Neural cell (in vitro differentiated cells): ENCODE results near the gene DNAJC18.
"Not testable (repeated sequence)": the region's sequence is repeated elsewhere in the genome, so short reads cannot be mapped to it uniquely, and the experiment has no call there.

Source experiments
- CTCF ChIP-seq: fragments of 450-650 bp; IDR thresholded peaks from 2 replicates; pipeline ENCODE4 v1.5.1; 2014; ENCODE audit warnings: antibody characterized with exemption, mild to moderate bottlenecking, moderate library complexity; ENCODE audit not compliant: poor library complexity, severe bottlenecking
- EP300 ChIP-seq: fragments of 450-650 bp; conservative IDR thresholded peaks from 2 replicates; pipeline ENCODE4 v1.6.1; 2014; ENCODE audit warnings: antibody characterized with exemption, mild to moderate bottlenecking, moderate library complexity; ENCODE audit not compliant: poor library complexity, severe bottlenecking
- EZH2 ChIP-seq: fragments of 200-600, 300-800 bp; shearing (Covaris generic), sonication (generic); IDR thresholded peaks from 2 replicates; pipeline ENCODE4 v1.6.1; 2014; ENCODE audit warnings: antibody characterized with exemption, low read length, borderline replicate concordance, mild to moderate bottlenecking; ENCODE audit not compliant: insufficient read depth, poor library complexity, severe bottlenecking
- MXI1 ChIP-seq: fragments of 450-650 bp; conservative IDR thresholded peaks from 2 replicates; pipeline ENCODE4 v1.6.1; 2014; ENCODE audit warnings: antibody characterized with exemption, mild to moderate bottlenecking; ENCODE audit not compliant: poor library complexity, severe bottlenecking
- POLR2AphosphoS5 ChIP-seq: IDR thresholded peaks from 2 replicates; pipeline ENCODE4 v1.6.1; 2012
- TAF1 ChIP-seq: IDR thresholded peaks from 2 replicates; pipeline ENCODE4 v1.6.1; 2012; ENCODE audit warnings: low read depth
- TF ChIP-seq, protein P1 (sequence below): IDR thresholded peaks from 2 replicates; pipeline ENCODE4 v1.6.1; 2012; ENCODE audit warnings: borderline replicate concordance

GRCh38 chr5:139409116-139409515 is 30.2 kb downstream of the DNAJC18 start:
- not testable (repeated sequence) for TF ChIP-seq CTCF, EP300, TAF1, EZH2, MXI1, POLR2AphosphoS5
- TF ChIP-seq, protein P1, sequence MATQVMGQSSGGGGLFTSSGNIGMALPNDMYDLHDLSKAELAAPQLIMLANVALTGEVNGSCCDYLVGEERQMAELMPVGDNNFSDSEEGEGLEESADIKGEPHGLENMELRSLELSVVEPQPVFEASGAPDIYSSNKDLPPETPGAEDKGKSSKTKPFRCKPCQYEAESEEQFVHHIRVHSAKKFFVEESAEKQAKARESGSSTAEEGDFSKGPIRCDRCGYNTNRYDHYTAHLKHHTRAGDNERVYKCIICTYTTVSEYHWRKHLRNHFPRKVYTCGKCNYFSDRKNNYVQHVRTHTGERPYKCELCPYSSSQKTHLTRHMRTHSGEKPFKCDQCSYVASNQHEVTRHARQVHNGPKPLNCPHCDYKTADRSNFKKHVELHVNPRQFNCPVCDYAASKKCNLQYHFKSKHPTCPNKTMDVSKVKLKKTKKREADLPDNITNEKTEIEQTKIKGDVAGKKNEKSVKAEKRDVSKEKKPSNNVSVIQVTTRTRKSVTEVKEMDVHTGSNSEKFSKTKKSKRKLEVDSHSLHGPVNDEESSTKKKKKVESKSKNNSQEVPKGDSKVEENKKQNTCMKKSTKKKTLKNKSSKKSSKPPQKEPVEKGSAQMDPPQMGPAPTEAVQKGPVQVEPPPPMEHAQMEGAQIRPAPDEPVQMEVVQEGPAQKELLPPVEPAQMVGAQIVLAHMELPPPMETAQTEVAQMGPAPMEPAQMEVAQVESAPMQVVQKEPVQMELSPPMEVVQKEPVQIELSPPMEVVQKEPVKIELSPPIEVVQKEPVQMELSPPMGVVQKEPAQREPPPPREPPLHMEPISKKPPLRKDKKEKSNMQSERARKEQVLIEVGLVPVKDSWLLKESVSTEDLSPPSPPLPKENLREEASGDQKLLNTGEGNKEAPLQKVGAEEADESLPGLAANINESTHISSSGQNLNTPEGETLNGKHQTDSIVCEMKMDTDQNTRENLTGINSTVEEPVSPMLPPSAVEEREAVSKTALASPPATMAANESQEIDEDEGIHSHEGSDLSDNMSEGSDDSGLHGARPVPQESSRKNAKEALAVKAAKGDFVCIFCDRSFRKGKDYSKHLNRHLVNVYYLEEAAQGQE: not testable (repeated sequence)
